ENCODE measurements around the gene NUP107. TPM values are rescaled to one million over a fixed set of nuclear protein-coding genes. Genes with fewer than 3 reads are reported as not detected.

Gene NUP107
- total and polyA plus RNA-seq, 7 donors: 6.0 to 34.3 (median 24.2) TPM

DNA sequence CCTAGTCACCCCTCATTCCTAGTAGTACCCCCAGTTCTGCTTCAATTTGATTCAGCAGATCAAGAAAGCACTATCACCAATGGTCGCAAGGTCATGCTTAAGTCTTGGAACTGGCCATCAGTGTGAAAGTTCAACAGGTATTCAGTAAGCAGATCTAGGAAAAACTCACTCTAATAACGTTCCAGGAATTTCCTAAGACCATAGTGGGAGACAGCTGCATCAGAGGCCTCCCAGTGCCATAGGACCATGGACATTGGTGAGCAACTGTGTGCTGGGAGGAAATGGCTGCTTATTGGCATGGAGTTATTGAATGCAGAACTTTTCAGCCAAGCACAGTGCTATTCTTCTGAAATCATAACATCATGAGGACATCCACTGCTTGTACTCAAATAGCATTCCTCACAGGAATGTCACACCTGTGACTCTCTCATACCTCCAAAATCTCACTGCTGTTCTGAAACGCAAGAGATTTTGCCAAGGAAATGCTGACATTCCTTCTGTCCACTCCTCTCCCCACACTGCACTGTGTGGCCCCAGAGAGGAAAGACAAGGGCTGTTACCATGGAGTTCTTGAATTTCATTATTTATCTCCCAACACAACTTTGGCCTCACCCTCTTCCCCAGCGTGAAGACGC is 90.3 kb downstream of the NUP107 start:
- Histone ChIP-seq H3K9me3 (no peaks in the 10 kb centered on the region), H3K27me3 (no peaks in the 10 kb centered on the region), H3K27ac (no peak overlapping the region), H3K36me3 (no peaks in the 10 kb centered on the region), H3K4me1 (no peaks in the 10 kb centered on the region), H3K4me3 (no peak overlapping the region)
- intact Hi-C loops (cut with DNase I): no loop called here
- DNase-seq: no peak
- TF ChIP-seq EP300 (IDR thresholded peaks at IDR 0.05) (no peak), POLR2A (IDR thresholded peaks at IDR 0.05) (no peak), POLR2AphosphoS5 (IDR thresholded peaks at IDR 0.05) (no peak)
- TF ChIP-seq, protein P1, sequence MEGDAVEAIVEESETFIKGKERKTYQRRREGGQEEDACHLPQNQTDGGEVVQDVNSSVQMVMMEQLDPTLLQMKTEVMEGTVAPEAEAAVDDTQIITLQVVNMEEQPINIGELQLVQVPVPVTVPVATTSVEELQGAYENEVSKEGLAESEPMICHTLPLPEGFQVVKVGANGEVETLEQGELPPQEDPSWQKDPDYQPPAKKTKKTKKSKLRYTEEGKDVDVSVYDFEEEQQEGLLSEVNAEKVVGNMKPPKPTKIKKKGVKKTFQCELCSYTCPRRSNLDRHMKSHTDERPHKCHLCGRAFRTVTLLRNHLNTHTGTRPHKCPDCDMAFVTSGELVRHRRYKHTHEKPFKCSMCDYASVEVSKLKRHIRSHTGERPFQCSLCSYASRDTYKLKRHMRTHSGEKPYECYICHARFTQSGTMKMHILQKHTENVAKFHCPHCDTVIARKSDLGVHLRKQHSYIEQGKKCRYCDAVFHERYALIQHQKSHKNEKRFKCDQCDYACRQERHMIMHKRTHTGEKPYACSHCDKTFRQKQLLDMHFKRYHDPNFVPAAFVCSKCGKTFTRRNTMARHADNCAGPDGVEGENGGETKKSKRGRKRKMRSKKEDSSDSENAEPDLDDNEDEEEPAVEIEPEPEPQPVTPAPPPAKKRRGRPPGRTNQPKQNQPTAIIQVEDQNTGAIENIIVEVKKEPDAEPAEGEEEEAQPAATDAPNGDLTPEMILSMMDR (IDR thresholded peaks at IDR 0.05): no peak
- 79 to 80% methylated on average over 5 of the region's 5 CpGs for WGBS, 2 donors

DNA sequence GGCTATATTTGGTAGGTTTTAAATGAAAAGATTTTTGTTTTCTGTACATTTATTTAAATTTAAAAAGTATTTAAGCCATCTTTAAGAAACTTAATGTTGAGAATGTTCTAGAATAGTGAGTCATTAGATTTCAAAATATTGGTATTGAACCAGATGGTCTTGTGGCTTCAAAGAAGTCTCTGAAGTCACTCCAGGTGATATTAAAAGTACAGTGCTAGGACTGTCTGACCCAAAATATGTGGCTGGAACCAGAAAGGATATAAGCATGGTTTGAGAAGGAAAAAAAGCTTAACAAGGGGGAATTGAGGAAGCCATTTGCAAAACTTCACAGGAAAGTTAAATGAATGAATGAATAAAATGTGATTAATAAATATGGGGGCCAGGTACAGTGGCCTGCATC is 92.5 kb downstream of the NUP107 start:
- DNase-seq: no peak

DNA sequence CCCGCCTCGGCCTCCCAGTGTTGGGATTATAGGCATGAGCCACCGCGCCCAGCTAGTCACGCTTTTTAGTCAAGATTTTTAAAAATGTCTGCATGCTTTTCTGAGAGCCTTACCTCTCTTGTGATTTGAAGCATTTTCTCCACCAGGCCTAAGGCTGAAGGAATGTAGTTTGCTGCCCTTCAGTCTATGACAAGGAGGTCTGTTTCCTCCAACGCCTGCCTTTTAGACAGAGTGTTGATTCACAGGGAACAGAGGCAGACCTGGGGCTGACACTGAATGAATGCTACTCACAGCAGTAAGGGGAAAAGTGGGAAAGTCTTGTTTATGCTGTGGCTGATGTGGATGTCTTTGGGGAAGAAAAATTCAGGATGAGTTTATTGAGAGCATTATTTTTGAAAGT is 94.0 kb downstream of the NUP107 start:
- no peaks in the 10 kb centered on the region for H3K36me3 ChIP-seq
- H3K27ac ChIP-seq: no peak overlapping the region
- 92 to 96% methylated on average over 6 of the region's 6 CpGs for WGBS, 2 donors
- intact Hi-C loops (cut with DNase I): no loop called here
- H3K27me3 ChIP-seq: no peaks in the 10 kb centered on the region
- no peak for DNase-seq
- H3K4me1 ChIP-seq: no peaks in the 10 kb centered on the region
- no peaks in the 10 kb centered on the region for H3K9me3 ChIP-seq
- TF ChIP-seq POLR2AphosphoS5 (IDR thresholded peaks at IDR 0.05) (no peak), EP300 (IDR thresholded peaks at IDR 0.05) (no peak), POLR2A (IDR thresholded peaks at IDR 0.05) (no peak)
- TF ChIP-seq, protein P1 (IDR thresholded peaks at IDR 0.05): no peak
- no peak overlapping the region for H3K4me3 ChIP-seq

More for the DNA sequence above, 92.5 kb downstream of the NUP107 start:
- Histone ChIP-seq H3K4me3 (no peak overlapping the region), H3K4me1 (no peaks in the 10 kb centered on the region), H3K36me3 (no peaks in the 10 kb centered on the region), H3K27ac (no peak overlapping the region), H3K27me3 (no peaks in the 10 kb centered on the region), H3K9me3 (no peaks in the 10 kb centered on the region)
- intact Hi-C loops (cut with DNase I): no loop called here
- TF ChIP-seq POLR2A (IDR thresholded peaks at IDR 0.05): no peak
- no peak for TF ChIP-seq POLR2AphosphoS5 (IDR thresholded peaks at IDR 0.05)
- TF ChIP-seq, protein P1 (IDR thresholded peaks at IDR 0.05): no peak
- TF ChIP-seq EP300 (IDR thresholded peaks at IDR 0.05): no peak

DNA sequence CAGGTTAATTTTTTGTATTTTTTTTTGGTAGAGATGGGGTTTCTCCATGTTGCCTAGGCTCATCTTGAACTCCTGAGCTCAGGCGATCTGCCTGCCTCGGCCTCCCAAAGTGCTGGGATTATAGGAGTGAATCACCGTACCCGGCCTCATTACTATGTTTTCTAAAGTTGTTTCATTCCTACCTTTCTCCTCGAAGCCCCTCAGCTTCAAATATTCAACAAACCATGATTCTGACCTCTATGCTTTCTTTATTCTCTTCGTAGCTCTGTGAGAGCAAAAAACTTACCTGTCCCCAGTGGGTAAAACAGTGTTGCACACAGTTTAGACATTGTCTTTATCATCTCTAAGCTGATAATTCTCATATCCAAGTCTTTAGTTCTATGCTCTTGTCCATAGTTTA is 95.0 kb downstream of the NUP107 start:
- Histone ChIP-seq H3K36me3 (no peaks in the 10 kb centered on the region), H3K27ac (no peak overlapping the region), H3K27me3 (no peaks in the 10 kb centered on the region), H3K4me3 (no peak overlapping the region), H3K4me1 (no peaks in the 10 kb centered on the region), H3K9me3 (no peaks in the 10 kb centered on the region)
- WGBS, 2 donors: 96 to 97% methylated on average over 6 of the region's 6 CpGs
- TF ChIP-seq, protein P1 (IDR thresholded peaks at IDR 0.05): no peak
- no peak for TF ChIP-seq POLR2AphosphoS5 (IDR thresholded peaks at IDR 0.05)
- no peak for TF ChIP-seq EP300 (IDR thresholded peaks at IDR 0.05)
- no peak for TF ChIP-seq POLR2A (IDR thresholded peaks at IDR 0.05)
- no peak for DNase-seq
- intact Hi-C loops (cut with DNase I): no loop called here

DNA sequence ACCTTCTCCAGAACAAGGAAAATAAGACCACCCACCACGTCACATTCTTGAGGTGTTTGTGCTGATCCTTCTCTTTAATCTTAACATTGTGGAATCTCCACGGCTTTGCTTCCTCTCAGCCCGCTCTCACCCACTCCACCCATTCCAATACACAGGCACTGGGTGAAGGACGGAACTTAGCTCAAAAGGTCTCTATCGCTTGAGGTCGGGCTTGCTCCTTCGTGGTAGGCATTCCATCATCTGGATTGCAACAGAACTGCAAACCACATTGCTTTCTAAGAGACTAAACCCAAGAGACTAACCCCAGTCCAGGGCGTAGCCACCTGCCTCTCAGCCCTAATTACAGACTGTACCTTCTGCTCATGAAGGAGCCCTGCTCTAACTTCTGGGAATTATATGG is 97.2 kb downstream of the NUP107 start:
- intact Hi-C loops (cut with DNase I): no loop called here
- Histone ChIP-seq H3K9me3 (no peaks in the 10 kb centered on the region), H3K27ac (no peak overlapping the region), H3K4me3 (no peak overlapping the region), H3K36me3 (no peaks in the 10 kb centered on the region), H3K4me1 (no peaks in the 10 kb centered on the region), H3K27me3 (no peaks in the 10 kb centered on the region)
- DNase-seq: no peak
- TF ChIP-seq, protein P1 (IDR thresholded peaks at IDR 0.05): no peak
- TF ChIP-seq EP300 (IDR thresholded peaks at IDR 0.05) (no peak), POLR2AphosphoS5 (IDR thresholded peaks at IDR 0.05) (no peak), POLR2A (IDR thresholded peaks at IDR 0.05) (no peak)
- whole genome bisulfite sequencing, 2 donors: 82 to 91% methylated on average over 8 of the region's 8 CpGs

All from sigmoid colon (tissue), 7 donors.